HepG2 (cell line): Measurements from ENCODE around the gene SYNJ2.

Experiments used
- CTCF ChIP-seq: sonication (generic); formaldehyde crosslinking; IDR thresholded peaks from 2 replicates; pipeline ENCODE4 v1.5.0; 2020; ENCODE audit warnings: mild to moderate bottlenecking, missing genetic modification reagents, moderate library complexity
- EZH2 ChIP-seq: conservative IDR thresholded peaks from 2 replicates; pipeline ENCODE4 v1.6.1; 2012; ENCODE audit warnings: mild to moderate bottlenecking, low read depth, low read length, moderate library complexity
- FOSL1 ChIP-seq: sonication (generic); formaldehyde crosslinking; IDR thresholded peaks from 2 replicates; pipeline ENCODE4 v1.9.0; 2021; ENCODE audit warnings: missing genetic modification reagents, borderline replicate concordance
- SATB2 ChIP-seq: sonication (generic); formaldehyde crosslinking; IDR thresholded peaks from 2 replicates; pipeline ENCODE4 v1.5.0; 2020; ENCODE audit warnings: missing genetic modification reagents
- STAT6 ChIP-seq: sonication (generic); formaldehyde crosslinking; IDR thresholded peaks from 2 replicates; pipeline ENCODE4 v1.4.0; 2020; ENCODE audit warnings: missing genetic modification reagents, mild to moderate bottlenecking, borderline replicate concordance

- TF ChIP-seq CTCF (no peak), SATB2 (CRISPR knock-in tag) (no peak), STAT6 (CRISPR knock-in tag) (no peak), FOSL1 (CRISPR knock-in tag) (no peak), EZH2 (no peak)
Measured at GRCh38 chr6:158076548-158076947, 94.9 kb downstream of the SYNJ2 start.
